Mesenchymal stem cell (in vitro differentiated cells and primary cell): Measurements from ENCODE around the gene SLC35E4.

Source experiments
- DNase-seq: peaks from one replicate; pipeline ENCODE4 v3.0.0-alpha.2; 2013
- H2AFZ ChIP-seq: one replicate; pipeline ENCODE4 v1.6.1; 2013; ENCODE audit warnings: low read depth, mild to moderate bottlenecking, control low read depth, inconsistent platforms, low read length, moderate library complexity
- H2AK5ac ChIP-seq: 2 replicates; pipeline ENCODE4 v1.6.1; 2013; ENCODE audit warnings: low read length, moderate library complexity, mild to moderate bottlenecking, inconsistent platforms; ENCODE audit not compliant: severe bottlenecking
- H2BK120ac ChIP-seq: one replicate; pipeline ENCODE4 v1.6.1; 2013; ENCODE audit warnings: low read depth, mild to moderate bottlenecking, inconsistent platforms, low read length, moderate library complexity
- H2BK12ac ChIP-seq, 2 experiments: one replicate each; pipeline ENCODE4 v1.6.1; 2013; ENCODE audit warnings: inconsistent platforms in 2 of 2, low read length in 2 of 2, mild to moderate bottlenecking in 2 of 2, moderate library complexity in 2 of 2, control low read depth in 1 of 2
- H2BK15ac ChIP-seq: one replicate; pipeline ENCODE4 v1.6.1; 2013; ENCODE audit warnings: mild to moderate bottlenecking, low read depth, inconsistent platforms; ENCODE audit not compliant: poor library complexity, severe bottlenecking
- H2BK5ac ChIP-seq: 2 replicates; pipeline ENCODE4 v1.6.1; 2013; ENCODE audit warnings: low read depth, mild to moderate bottlenecking, low read length, control low read depth, inconsistent platforms; ENCODE audit not compliant: poor library complexity, severe bottlenecking
- H3K14ac ChIP-seq, 2 experiments: one replicate each; pipeline ENCODE4 v1.6.1; 2013; ENCODE audit warnings: inconsistent platforms in 2 of 2, low read length in 2 of 2, control low read depth in 1 of 2, mild to moderate bottlenecking in 1 of 2, moderate library complexity in 1 of 2
- H3K18ac ChIP-seq, 2 experiments: one replicate each; pipeline ENCODE4 v1.6.1; 2013; ENCODE audit warnings: inconsistent platforms in 2 of 2, low read length in 2 of 2, control low read depth in 1 of 2, low read depth in 1 of 2, mild to moderate bottlenecking in 1 of 2
- H3K23ac ChIP-seq, 2 experiments: one replicate each; pipeline ENCODE4 v1.6.1; 2013; ENCODE audit warnings: inconsistent platforms in 2 of 2, low read length in 2 of 2, mild to moderate bottlenecking in 2 of 2, moderate library complexity in 2 of 2, control low read depth in 1 of 2
- H3K27ac ChIP-seq: 2 replicates; pipeline ENCODE4 v1.5.1; 2013; ENCODE audit warnings: mild to moderate bottlenecking, moderate library complexity, low read length, control low read depth, inconsistent platforms; ENCODE audit not compliant: poor library complexity, severe bottlenecking
- H3K27me3 ChIP-seq, 2 experiments: 2 replicates each; pipeline versions ENCODE4 v1.6.1 to v1.7.0; 2013; ENCODE audit warnings: low read length in 2 of 2, mild to moderate bottlenecking in 2 of 2, moderate library complexity in 2 of 2, control low read depth in 1 of 2, inconsistent platforms in 1 of 2; ENCODE audit not compliant: control insufficient read depth in 1 of 2, insufficient read depth in 1 of 2
- H3K36me3 ChIP-seq, 2 experiments: 2 replicates each; pipeline versions ENCODE4 v1.6.1 to v1.7.0; 2013; ENCODE audit warnings: low read length in 2 of 2, control low read depth in 1 of 2, inconsistent platforms in 1 of 2, low read depth in 1 of 2, mild to moderate bottlenecking in 1 of 2; ENCODE audit not compliant: insufficient read depth in 2 of 2, control insufficient read depth in 1 of 2
- H3K4ac ChIP-seq, 2 experiments: one replicate each; pipeline ENCODE4 v1.6.1; 2013; ENCODE audit warnings: inconsistent platforms in 2 of 2, low read length in 2 of 2, mild to moderate bottlenecking in 2 of 2, moderate library complexity in 2 of 2, control low read depth in 1 of 2, low read depth in 1 of 2
- H3K4me1 ChIP-seq: 2 replicates; pipeline ENCODE4 v1.6.1; 2013; ENCODE audit warnings: low read depth, low read length, control low read depth; ENCODE audit not compliant: control insufficient read depth, insufficient read depth
- H3K4me2 ChIP-seq: 2 replicates; pipeline ENCODE4 v1.6.1; 2013; ENCODE audit warnings: low read length, mild to moderate bottlenecking, inconsistent platforms; ENCODE audit not compliant: poor library complexity, severe bottlenecking
- H3K4me3 ChIP-seq, 2 experiments: 2 replicates each; pipeline versions ENCODE4 v1.5.1 to v1.7.0; 2013; ENCODE audit warnings: low read length in 2 of 2, mild to moderate bottlenecking in 2 of 2, control low read depth in 1 of 2, low read depth in 1 of 2; ENCODE audit not compliant: insufficient read depth in 1 of 2
- H3K79me1 ChIP-seq: replicated peaks from 2 replicates; pipeline ENCODE4 v1.6.1; 2013; ENCODE audit warnings: mild to moderate bottlenecking, control low read depth, low read length, inconsistent platforms; ENCODE audit not compliant: poor library complexity, severe bottlenecking
- H3K9ac ChIP-seq: 2 replicates; pipeline ENCODE4 v1.7.0; 2013; ENCODE audit warnings: mild to moderate bottlenecking, low read length, moderate library complexity
- H3K9me3 ChIP-seq: 2 replicates; pipeline ENCODE4 v1.7.0; 2013; ENCODE audit warnings: mild to moderate bottlenecking, low read length; ENCODE audit not compliant: control insufficient read depth
- H4K8ac ChIP-seq: one replicate; pipeline ENCODE4 v1.6.1; 2013; ENCODE audit warnings: inconsistent platforms, mild to moderate bottlenecking, low read length, moderate library complexity
- H4K91ac ChIP-seq: one replicate; pipeline ENCODE4 v1.6.1; 2013; ENCODE audit warnings: mild to moderate bottlenecking, low read length, inconsistent platforms
- WGBS: methylation state at CpG from one replicate; pipeline ENCODE4 v1.1.7; 2013; ENCODE audit warnings: mixed read lengths; 5-methylcytosine and 5-hydroxymethylcytosine counted together

SLC35E4 gene

GRCh38 chr22:30665786-30666185 is 30.2 kb downstream of the SLC35E4 start:
- Histone ChIP-seq H2BK120ac (no peak overlapping the region), H3K23ac (no peak overlapping the region), H2BK5ac (no peak overlapping the region), H3K18ac (no peak overlapping the region), H2AK5ac (no peak overlapping the region), H3K4me3 (peak overlapping the region in 1 of 2 experiments; percentile 22), H3K4ac (no peak overlapping the region), H3K36me3 (peaks cover 26 to 33% of the 10 kb centered on the region in 2 experiments), H4K8ac (no peak overlapping the region), H4K91ac (peak overlapping the region; percentile 18), H3K14ac (no peak overlapping the region), H3K79me1 (peaks cover 22% of the 10 kb centered on the region), H3K4me2 (no peak overlapping the region), H3K27me3 (no peaks in the 10 kb centered on the region), H2BK15ac (no peak overlapping the region), H2BK12ac (no peak overlapping the region), H2AFZ (no peak overlapping the region), H3K9ac (no peak overlapping the region), H3K9me3 (no peaks in the 10 kb centered on the region), H3K4me1 (peaks cover 9% of the 10 kb centered on the region), H3K27ac (no peak overlapping the region)
- DNase-seq, result no peak
- 95% methylated on average over 3 of the region's 4 CpGs for WGBS

GRCh38 chr22:30667107-30667493 is 31.5 kb downstream of the SLC35E4 start:
- DNase-seq, result no peak
- Histone ChIP-seq H2BK5ac (no peak overlapping the region), H2BK12ac (no peak overlapping the region), H3K27ac (no peak overlapping the region), H3K4ac (no peak overlapping the region), H3K23ac (no peak overlapping the region), H3K79me1 (peaks cover 22% of the 10 kb centered on the region), H3K9ac (peak overlapping the region; percentile 97), H3K4me1 (peaks cover 9% of the 10 kb centered on the region), H4K91ac (no peak overlapping the region), H2BK15ac (no peak overlapping the region), H2AFZ (peak overlapping the region; percentile 59), H4K8ac (peak overlapping the region; percentile 19), H3K36me3 (peaks cover 24 to 26% of the 10 kb centered on the region in 2 experiments), H3K9me3 (no peaks in the 10 kb centered on the region), H3K14ac (no peak overlapping the region), H2AK5ac (no peak overlapping the region), H3K27me3 (no peaks in the 10 kb centered on the region), H3K4me2 (peak overlapping the region; percentile 79), H3K18ac (peak overlapping the region in 1 of 2 experiments; percentile 46), H3K4me3 (peak overlapping the region; percentile 91 to 94), H2BK120ac (no peak overlapping the region)
- WGBS, result 25% methylated on average over 18 of the region's 18 CpGs

DNA sequence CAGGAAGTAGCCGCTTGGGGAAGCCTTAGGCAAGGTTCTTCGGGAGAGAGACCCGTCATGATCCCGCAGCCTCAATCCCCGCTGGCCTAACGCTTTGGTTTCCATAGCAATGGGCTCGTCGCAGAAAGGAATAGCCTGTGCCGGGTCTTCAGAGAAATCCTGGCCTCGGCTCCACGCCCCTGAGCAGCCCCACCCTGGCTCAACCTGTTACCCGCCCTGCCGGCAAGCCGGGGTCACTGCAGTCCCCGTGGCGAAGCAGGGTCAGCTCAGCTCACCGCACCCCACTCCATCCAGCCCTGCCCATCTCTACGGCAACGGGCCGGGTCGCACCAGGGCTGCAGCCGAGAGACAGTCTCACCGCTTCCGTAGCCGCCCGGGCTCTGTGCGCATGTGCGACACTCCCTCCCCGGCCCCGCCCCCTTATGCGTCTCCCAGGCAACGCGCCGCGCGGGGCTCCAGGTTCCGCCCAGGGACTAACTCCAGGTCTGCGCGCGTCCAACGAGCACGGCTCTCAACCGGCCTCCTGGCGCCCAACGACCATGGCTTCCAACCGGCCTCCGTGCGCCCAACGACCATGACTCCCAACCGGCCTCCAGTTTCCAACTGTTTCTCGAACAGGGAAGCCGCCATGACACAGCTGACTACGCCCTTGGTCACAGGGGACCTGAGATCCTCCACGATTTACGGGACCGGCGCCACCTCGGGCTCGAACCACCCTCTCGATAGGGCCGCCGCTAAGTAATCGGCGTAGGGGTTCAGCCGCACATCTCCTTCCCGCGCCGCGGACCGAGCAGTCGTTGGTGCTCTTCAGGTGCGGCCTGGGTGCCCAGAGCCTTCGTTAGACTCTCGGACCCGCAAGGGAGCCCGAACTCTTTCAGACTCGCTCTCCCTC is 32.2 kb downstream of the SLC35E4 start, which contains the start of gene DUSP18:
DUSP18 (minus strand) TSS at position 382 of the 892 bp plus-strand sequence. CDS start 3,872 bp downstream, outside the sequence.
- H3K4me3 ChIP-seq, result peak within 1 kb of the TSS; percentile 91 to 94
- peak; percentile 91 for DNase-seq
- peak within 1 kb of the TSS; percentile 60 for H2BK15ac ChIP-seq
- peaks cover 22% of the 10 kb centered on the region for H3K79me1 ChIP-seq
- no peak within 1 kb of the TSS for H3K27ac ChIP-seq
- peak within 1 kb of the TSS; percentile 77 to 87 for H3K18ac ChIP-seq
- H3K14ac ChIP-seq, result peak within 1 kb of the TSS in 1 of 2 experiments; percentile 95
- H3K9me3 ChIP-seq, result no peaks in the 10 kb centered on the region
- H3K27me3 ChIP-seq, result no peaks in the 10 kb centered on the region
- WGBS, result under 1% methylated on average over 77 of the region's 77 CpGs
- peak within 1 kb of the TSS in 1 of 2 experiments; percentile 40 for H2BK12ac ChIP-seq
- H2BK5ac ChIP-seq, result no peak within 1 kb of the TSS
- no peak within 1 kb of the TSS for H2BK120ac ChIP-seq
- H4K91ac ChIP-seq, result peak within 1 kb of the TSS; percentile 82
- H3K4me1 ChIP-seq, result peaks cover 9% of the 10 kb centered on the region
- H3K4ac ChIP-seq, result peak within 1 kb of the TSS; percentile 42 to 49
- H2AK5ac ChIP-seq, result no peak within 1 kb of the TSS
- peak within 1 kb of the TSS; percentile 79 for H3K4me2 ChIP-seq
- H3K23ac ChIP-seq, result peak within 1 kb of the TSS in 1 of 2 experiments; percentile 34
- peak within 1 kb of the TSS; percentile 85 for H4K8ac ChIP-seq
- peaks cover 18 to 20% of the 10 kb centered on the region in 2 experiments for H3K36me3 ChIP-seq
- H3K9ac ChIP-seq, result peak within 1 kb of the TSS; percentile 97
- H2AFZ ChIP-seq, result peak within 1 kb of the TSS; percentile 95

DNA sequence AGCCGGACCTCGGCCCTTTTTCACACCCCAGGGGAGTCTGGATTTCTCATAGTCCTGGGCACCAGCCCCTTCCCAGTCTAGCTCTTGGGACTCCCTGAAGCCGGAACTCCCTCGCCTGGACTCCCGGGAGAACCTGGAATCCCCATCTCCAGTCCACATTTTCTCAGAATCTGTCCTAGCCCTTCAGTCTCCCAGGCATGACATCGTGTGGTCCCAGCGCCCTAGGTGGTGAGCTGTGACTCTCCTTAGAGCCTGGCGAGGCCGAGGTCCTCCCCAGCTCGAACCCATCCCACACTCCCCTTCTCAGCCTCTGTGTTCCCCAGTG is 32.8 kb downstream of the SLC35E4 start:
- no peak overlapping the region for H3K27ac ChIP-seq
- no peak overlapping the region for H4K91ac ChIP-seq
- no peaks in the 10 kb centered on the region for H3K9me3 ChIP-seq
- peaks cover 13 to 14% of the 10 kb centered on the region in 2 experiments for H3K36me3 ChIP-seq
- H3K18ac ChIP-seq, result peak overlapping the region; percentile 77 to 87
- peak overlapping the region; percentile 85 for H4K8ac ChIP-seq
- H2BK120ac ChIP-seq, result no peak overlapping the region
- H3K4me2 ChIP-seq, result peak overlapping the region; percentile 79
- peaks cover 21% of the 10 kb centered on the region for H3K79me1 ChIP-seq
- no peak overlapping the region for H2BK15ac ChIP-seq
- peak overlapping the region; percentile 95 for H2AFZ ChIP-seq
- H2AK5ac ChIP-seq, result no peak overlapping the region
- H3K14ac ChIP-seq, result no peak overlapping the region
- peak overlapping the region in 1 of 2 experiments; percentile 15 for H2BK12ac ChIP-seq
- no peak for DNase-seq
- peak overlapping the region; percentile 42 to 49 for H3K4ac ChIP-seq
- H3K4me3 ChIP-seq, result peak overlapping the region; percentile 91 to 94
- peaks cover 8% of the 10 kb centered on the region for H3K4me1 ChIP-seq
- peak overlapping the region; percentile 97 for H3K9ac ChIP-seq
- H2BK5ac ChIP-seq, result no peak overlapping the region
- WGBS, result 24% methylated on average over 10 of the region's 10 CpGs
- no peaks in the 10 kb centered on the region for H3K27me3 ChIP-seq
- H3K23ac ChIP-seq, result peak overlapping the region in 1 of 2 experiments; percentile 34
